Measurements from ENCODE around the gene SLC6A8.

DNA sequence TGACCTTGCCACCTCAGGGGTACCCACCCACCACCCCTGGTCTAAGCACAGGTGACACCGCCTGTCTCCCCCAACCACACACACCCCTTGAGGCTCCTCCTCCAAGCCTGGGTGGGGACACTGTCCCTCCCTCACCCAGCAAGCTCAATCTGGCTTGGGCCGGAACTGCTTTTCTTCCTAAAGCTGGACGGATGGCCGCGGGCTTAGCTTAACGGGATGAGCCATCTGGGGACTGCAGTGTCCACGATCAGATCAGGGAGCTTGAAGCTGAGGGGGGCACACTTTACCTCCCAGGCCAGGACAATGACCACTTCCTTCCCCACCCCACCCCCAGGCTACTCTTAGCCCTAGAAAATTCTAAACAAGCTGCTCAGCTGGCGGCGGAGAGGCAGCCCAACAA, 1.0 kb upstream of the SLC6A8 start:
- TF ChIP-seq, protein P1, sequence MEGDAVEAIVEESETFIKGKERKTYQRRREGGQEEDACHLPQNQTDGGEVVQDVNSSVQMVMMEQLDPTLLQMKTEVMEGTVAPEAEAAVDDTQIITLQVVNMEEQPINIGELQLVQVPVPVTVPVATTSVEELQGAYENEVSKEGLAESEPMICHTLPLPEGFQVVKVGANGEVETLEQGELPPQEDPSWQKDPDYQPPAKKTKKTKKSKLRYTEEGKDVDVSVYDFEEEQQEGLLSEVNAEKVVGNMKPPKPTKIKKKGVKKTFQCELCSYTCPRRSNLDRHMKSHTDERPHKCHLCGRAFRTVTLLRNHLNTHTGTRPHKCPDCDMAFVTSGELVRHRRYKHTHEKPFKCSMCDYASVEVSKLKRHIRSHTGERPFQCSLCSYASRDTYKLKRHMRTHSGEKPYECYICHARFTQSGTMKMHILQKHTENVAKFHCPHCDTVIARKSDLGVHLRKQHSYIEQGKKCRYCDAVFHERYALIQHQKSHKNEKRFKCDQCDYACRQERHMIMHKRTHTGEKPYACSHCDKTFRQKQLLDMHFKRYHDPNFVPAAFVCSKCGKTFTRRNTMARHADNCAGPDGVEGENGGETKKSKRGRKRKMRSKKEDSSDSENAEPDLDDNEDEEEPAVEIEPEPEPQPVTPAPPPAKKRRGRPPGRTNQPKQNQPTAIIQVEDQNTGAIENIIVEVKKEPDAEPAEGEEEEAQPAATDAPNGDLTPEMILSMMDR (IDR thresholded peaks at IDR 0.05), result no peak
- no peak for TF ChIP-seq POLR2A (IDR thresholded peaks at IDR 0.05)
